GM19455 (cell line): ENCODE data around the gene TYW3.

Experiments
- ATAC-seq: cut with Tn5 transposase; IDR thresholded peaks from one replicate; pipeline ENCODE4 v1.9.1; 2021; ENCODE audit not compliant: unreplicated experiment

The TYW3 gene

GRCh38 chr1:74780594-74780993, 47.6 kb downstream of the TYW3 start:
- ATAC-seq: no peak

GRCh38 chr1:74785944-74786343, 53.0 kb downstream of the TYW3 start:
- ATAC-seq: no peak

DNA sequence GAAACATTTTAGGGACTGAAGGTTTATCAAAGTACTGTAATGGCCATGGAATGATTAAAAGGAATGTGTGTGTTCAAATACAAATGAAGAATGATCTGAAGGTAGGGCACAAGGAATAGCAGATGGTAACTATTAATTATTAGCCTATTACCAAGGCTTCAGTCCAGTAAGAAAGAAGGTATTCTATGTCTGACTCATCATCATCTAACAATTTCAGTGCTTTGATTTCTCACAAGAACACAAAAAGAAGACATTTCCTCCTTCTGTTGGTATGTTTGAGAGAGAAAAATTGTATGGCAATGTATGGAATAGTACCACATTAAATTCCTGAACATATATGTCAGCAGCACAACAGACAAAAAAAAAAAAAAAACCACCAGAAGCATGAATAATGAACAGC, 57.5 kb downstream of the TYW3 start:
- ATAC-seq: no peak

DNA sequence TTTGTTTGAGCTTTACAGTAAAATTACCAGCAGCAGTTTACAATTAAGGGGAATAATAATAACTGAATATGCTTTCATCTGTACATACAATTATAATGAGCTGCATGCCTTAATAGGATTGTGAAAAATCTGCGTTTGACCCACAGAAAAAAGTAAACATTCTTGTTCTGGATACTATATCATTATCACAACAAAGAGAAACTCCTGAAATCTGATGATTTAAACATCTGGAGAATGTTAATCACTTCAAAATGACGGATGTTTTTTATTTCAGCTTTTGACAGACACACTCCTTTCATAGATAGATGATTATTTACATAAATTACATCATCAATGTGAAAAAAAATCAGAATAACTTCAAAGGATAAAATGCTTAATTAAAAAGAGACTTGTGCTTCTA, 58.5 kb downstream of the TYW3 start:
- ATAC-seq: no peak

- ATAC-seq: no peak
Observed at GRCh38 chr1:74799119-74799657, 66.2 kb downstream of the TYW3 start.

GRCh38 chr1:74811436-74812179, 78.7 kb downstream of the TYW3 start:
- peak; percentile 66 for ATAC-seq

DNA sequence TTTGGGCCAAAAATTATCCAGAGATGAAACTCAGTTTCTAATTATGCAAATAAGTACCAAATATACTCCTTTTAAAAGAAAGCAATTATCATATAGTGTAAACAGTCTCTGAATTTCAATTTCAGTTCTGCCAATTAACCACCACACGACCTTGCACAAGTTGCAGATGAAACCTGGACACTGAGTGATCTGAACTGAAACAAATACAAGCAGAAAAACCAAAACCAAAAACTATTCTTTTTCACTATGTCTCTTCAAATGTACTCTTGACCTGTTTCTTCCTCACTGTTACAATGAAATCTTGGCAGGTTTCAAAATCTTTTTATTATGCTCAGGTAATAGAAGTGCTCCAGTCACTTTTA, 79.2 kb downstream of the TYW3 start:
- peak; percentile 96 for ATAC-seq
